ENCODE results near the gene IL11. TPM values are rescaled to one million over a fixed set of nuclear protein-coding genes. Genes with fewer than 3 reads are reported as not detected.

The IL11 gene
- total and polyA plus RNA-seq, 2 of the 13 experiments (the other 11 are each of a cell fraction or from before 2014, with no cell fraction given) = 2.5 to 2.9 TPM

DNA sequence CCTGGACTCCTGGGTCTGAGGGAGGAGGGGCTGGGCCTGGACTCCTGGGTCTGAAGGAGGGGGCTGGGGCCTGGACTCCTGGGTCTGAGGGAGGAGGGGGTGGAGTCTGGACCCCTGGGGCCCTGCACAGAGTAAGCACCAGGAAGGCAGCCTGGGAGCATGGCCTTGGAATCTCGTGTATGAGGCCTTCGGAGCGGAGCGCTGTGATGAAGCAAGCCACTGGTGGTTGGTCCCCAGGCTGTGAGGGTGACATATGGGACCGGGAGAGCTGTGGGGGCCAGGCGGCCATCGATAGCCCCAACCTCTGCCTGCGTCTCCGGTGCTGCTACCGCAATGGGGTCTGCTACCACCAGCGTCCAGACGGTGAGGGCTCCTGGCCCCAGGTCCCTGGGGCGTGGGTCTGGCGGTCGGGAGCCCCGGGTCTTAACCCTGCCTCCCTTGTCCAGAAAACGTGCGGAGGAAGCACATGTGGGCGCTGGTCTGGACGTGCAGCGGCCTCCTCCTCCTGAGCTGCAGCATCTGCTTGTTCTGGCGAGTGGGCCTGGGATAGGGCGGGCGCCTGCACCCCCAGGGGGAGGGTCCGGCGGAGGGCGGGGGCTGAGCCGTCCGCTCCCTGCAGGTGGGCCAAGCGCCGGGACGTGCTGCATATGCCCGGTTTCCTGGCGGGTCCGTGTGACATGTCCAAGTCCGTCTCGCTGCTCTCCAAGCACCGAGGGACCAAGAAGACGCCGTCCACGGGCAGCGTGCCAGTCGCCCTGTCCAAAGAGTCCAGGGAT lies 7.3 kb upstream of the IL11 start (continued):
- TF ChIP-seq, protein P1, sequence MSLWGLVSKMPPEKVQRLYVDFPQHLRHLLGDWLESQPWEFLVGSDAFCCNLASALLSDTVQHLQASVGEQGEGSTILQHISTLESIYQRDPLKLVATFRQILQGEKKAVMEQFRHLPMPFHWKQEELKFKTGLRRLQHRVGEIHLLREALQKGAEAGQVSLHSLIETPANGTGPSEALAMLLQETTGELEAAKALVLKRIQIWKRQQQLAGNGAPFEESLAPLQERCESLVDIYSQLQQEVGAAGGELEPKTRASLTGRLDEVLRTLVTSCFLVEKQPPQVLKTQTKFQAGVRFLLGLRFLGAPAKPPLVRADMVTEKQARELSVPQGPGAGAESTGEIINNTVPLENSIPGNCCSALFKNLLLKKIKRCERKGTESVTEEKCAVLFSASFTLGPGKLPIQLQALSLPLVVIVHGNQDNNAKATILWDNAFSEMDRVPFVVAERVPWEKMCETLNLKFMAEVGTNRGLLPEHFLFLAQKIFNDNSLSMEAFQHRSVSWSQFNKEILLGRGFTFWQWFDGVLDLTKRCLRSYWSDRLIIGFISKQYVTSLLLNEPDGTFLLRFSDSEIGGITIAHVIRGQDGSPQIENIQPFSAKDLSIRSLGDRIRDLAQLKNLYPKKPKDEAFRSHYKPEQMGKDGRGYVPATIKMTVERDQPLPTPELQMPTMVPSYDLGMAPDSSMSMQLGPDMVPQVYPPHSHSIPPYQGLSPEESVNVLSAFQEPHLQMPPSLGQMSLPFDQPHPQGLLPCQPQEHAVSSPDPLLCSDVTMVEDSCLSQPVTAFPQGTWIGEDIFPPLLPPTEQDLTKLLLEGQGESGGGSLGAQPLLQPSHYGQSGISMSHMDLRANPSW (CRISPR knock-in tag; IDR thresholded peaks at IDR 0.05; ENCODE audit: borderline replicate concordance) = no peak
- no peak for TF ChIP-seq STAT5B (CRISPR knock-in tag; IDR thresholded peaks at IDR 0.05)
- TF ChIP-seq, protein P2, sequence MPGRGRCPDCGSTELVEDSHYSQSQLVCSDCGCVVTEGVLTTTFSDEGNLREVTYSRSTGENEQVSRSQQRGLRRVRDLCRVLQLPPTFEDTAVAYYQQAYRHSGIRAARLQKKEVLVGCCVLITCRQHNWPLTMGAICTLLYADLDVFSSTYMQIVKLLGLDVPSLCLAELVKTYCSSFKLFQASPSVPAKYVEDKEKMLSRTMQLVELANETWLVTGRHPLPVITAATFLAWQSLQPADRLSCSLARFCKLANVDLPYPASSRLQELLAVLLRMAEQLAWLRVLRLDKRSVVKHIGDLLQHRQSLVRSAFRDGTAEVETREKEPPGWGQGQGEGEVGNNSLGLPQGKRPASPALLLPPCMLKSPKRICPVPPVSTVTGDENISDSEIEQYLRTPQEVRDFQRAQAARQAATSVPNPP (CRISPR knock-in tag; IDR thresholded peaks at IDR 0.05) = no peak
- TF ChIP-seq, protein P3, sequence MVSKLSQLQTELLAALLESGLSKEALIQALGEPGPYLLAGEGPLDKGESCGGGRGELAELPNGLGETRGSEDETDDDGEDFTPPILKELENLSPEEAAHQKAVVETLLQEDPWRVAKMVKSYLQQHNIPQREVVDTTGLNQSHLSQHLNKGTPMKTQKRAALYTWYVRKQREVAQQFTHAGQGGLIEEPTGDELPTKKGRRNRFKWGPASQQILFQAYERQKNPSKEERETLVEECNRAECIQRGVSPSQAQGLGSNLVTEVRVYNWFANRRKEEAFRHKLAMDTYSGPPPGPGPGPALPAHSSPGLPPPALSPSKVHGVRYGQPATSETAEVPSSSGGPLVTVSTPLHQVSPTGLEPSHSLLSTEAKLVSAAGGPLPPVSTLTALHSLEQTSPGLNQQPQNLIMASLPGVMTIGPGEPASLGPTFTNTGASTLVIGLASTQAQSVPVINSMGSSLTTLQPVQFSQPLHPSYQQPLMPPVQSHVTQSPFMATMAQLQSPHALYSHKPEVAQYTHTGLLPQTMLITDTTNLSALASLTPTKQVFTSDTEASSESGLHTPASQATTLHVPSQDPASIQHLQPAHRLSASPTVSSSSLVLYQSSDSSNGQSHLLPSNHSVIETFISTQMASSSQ (IDR thresholded peaks at IDR 0.05; ENCODE audit: low read depth) = no peak
- TF ChIP-seq, protein P3 (CRISPR knock-in tag; IDR thresholded peaks at IDR 0.05; ENCODE audit: borderline replicate concordance) = no peak
- TF ChIP-seq, protein P4, sequence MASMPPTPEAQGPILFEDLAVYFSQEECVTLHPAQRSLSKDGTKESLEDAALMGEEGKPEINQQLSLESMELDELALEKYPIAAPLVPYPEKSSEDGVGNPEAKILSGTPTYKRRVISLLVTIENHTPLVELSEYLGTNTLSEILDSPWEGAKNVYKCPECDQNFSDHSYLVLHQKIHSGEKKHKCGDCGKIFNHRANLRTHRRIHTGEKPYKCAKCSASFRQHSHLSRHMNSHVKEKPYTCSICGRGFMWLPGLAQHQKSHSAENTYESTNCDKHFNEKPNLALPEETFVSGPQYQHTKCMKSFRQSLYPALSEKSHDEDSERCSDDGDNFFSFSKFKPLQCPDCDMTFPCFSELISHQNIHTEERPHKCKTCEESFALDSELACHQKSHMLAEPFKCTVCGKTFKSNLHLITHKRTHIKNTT (CRISPR knock-in tag; IDR thresholded peaks at IDR 0.05) = no peak
- TF ChIP-seq, protein P5, sequence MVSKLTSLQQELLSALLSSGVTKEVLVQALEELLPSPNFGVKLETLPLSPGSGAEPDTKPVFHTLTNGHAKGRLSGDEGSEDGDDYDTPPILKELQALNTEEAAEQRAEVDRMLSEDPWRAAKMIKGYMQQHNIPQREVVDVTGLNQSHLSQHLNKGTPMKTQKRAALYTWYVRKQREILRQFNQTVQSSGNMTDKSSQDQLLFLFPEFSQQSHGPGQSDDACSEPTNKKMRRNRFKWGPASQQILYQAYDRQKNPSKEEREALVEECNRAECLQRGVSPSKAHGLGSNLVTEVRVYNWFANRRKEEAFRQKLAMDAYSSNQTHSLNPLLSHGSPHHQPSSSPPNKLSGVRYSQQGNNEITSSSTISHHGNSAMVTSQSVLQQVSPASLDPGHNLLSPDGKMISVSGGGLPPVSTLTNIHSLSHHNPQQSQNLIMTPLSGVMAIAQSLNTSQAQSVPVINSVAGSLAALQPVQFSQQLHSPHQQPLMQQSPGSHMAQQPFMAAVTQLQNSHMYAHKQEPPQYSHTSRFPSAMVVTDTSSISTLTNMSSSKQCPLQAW (CRISPR knock-in tag; IDR thresholded peaks at IDR 0.05) = no peak; the same call in 1 of the 2 replicates
- peak; percentile 80 for TF ChIP-seq ZFX (CRISPR knock-in tag; IDR thresholded peaks at IDR 0.05; ENCODE audit: low read depth)
- no peak for TF ChIP-seq SIN3B (IDR thresholded peaks at IDR 0.05; ENCODE audit: low read length)
- no peak for TF ChIP-seq ZNF354B (CRISPR knock-in tag; IDR thresholded peaks at IDR 0.05)
- no peak for TF ChIP-seq ZNF737 (CRISPR knock-in tag; IDR thresholded peaks at IDR 0.05; ENCODE audit: borderline replicate concordance)
- TF ChIP-seq CHD2 (IDR thresholded peaks at IDR 0.05; ENCODE audit: low read depth, low read length) = no peak
- TF ChIP-seq, protein P6, sequence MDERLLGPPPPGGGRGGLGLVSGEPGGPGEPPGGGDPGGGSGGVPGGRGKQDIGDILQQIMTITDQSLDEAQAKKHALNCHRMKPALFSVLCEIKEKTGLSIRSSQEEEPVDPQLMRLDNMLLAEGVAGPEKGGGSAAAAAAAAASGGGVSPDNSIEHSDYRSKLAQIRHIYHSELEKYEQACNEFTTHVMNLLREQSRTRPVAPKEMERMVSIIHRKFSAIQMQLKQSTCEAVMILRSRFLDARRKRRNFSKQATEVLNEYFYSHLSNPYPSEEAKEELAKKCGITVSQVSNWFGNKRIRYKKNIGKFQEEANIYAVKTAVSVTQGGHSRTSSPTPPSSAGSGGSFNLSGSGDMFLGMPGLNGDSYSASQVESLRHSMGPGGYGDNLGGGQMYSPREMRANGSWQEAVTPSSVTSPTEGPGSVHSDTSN (CRISPR knock-in tag; IDR thresholded peaks at IDR 0.05) = no peak
- TF ChIP-seq ZBTB7A (CRISPR knock-in tag; IDR thresholded peaks at IDR 0.05) = peak; percentile 11; the same call in 1 of the 2 replicates
- TF ChIP-seq IKZF4 (CRISPR knock-in tag; IDR thresholded peaks at IDR 0.05; ENCODE audit: borderline replicate concordance, low read depth, not compliant biosample characterization) = no peak
- peak in 1 of 2 experiments; percentile 45; a peak in 2 of 4 replicates for TF ChIP-seq POLR2A (IDR thresholded peaks at IDR 0.05; ENCODE audit: insufficient read depth in 1 of 2, low read depth in 2 of 2, low read length in 2 of 2)
- no peak for TF ChIP-seq ZNF496 (CRISPR knock-in tag; IDR thresholded peaks at IDR 0.05; ENCODE audit: insufficient replicate concordance)
